ENCODE results near the gene WDFY4. TPM values are rescaled to one million over a fixed set of nuclear protein-coding genes. Genes with fewer than 3 reads are reported as not detected.

WDFY4 gene
- total RNA-seq, 4 donors from 2014 or later = 5.0 to 16.5 (median 8.8) TPM

GRCh38 chr10:48777110-48777509, 92.4 kb downstream of the WDFY4 start:
- no peaks in the 10 kb centered on the region for H3K9me3 ChIP-seq
- H3K27ac ChIP-seq = no peak overlapping the region
- TF ChIP-seq EP300 (IDR thresholded peaks at IDR 0.05) (no peak), POLR2A (IDR thresholded peaks at IDR 0.05) (no peak)
- TF ChIP-seq, protein P1, sequence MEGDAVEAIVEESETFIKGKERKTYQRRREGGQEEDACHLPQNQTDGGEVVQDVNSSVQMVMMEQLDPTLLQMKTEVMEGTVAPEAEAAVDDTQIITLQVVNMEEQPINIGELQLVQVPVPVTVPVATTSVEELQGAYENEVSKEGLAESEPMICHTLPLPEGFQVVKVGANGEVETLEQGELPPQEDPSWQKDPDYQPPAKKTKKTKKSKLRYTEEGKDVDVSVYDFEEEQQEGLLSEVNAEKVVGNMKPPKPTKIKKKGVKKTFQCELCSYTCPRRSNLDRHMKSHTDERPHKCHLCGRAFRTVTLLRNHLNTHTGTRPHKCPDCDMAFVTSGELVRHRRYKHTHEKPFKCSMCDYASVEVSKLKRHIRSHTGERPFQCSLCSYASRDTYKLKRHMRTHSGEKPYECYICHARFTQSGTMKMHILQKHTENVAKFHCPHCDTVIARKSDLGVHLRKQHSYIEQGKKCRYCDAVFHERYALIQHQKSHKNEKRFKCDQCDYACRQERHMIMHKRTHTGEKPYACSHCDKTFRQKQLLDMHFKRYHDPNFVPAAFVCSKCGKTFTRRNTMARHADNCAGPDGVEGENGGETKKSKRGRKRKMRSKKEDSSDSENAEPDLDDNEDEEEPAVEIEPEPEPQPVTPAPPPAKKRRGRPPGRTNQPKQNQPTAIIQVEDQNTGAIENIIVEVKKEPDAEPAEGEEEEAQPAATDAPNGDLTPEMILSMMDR (IDR thresholded peaks at IDR 0.05) = no peak
- H3K4me3 ChIP-seq = no peak overlapping the region
- 84 to 87% methylated on average over 3 of the region's 3 CpGs for WGBS, 2 donors
- no peaks in the 10 kb centered on the region for H3K27me3 ChIP-seq
- DNase-seq (ENCODE audit: low spot score in 2 of 2) = no peak
- H3K4me1 ChIP-seq = no peaks in the 10 kb centered on the region
- no peaks in the 10 kb centered on the region for H3K36me3 ChIP-seq

- H3K4me1 ChIP-seq = peaks cover 0 to 3% (median 0%) of the 10 kb centered on the region in 4 donors
- H3K27ac ChIP-seq = no peak overlapping the region
- 89 to 91% methylated on average over 11 to 12 of the region's 12 CpGs for WGBS, 2 donors
- no peaks in the 10 kb centered on the region for H3K27me3 ChIP-seq
- H3K9me3 ChIP-seq = no peaks in the 10 kb centered on the region
- H3K4me3 ChIP-seq = no peak overlapping the region
- H3K36me3 ChIP-seq = no peaks in the 10 kb centered on the region
- TF ChIP-seq, protein P1 (IDR thresholded peaks at IDR 0.05) = no peak
- TF ChIP-seq EP300 (IDR thresholded peaks at IDR 0.05) (no peak), POLR2A (IDR thresholded peaks at IDR 0.05) (no peak)
- DNase-seq (ENCODE audit: low spot score in 2 of 2) = no peak
Observed at GRCh38 chr10:48778193-48778857, 93.7 kb downstream of the WDFY4 start.

DNA sequence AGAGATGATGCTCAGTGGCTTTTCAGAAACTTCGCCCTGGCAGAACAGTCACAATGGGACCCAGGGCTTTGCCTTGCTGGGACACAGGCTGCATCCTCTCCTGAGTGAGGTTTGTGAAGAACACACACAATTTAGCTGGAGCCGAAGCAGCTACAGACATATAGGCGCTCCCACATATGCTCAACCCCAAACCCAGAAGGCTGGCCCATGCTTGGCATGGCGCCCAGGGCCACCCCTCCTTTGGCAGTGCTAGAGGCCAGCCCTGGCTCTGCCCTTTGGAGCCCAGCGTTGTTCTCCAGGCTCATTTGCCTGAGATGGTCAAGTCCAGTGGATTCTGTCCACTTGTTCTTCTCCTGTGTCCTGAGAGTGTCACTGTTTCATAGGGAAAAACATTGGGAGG, 94.4 kb downstream of the WDFY4 start:
- Histone ChIP-seq H3K27ac (no peak overlapping the region), H3K9me3 (no peaks in the 10 kb centered on the region), H3K4me1 (peaks cover 0 to 3% (median 0%) of the 10 kb centered on the region in 4 donors), H3K36me3 (no peaks in the 10 kb centered on the region), H3K27me3 (no peaks in the 10 kb centered on the region), H3K4me3 (no peak overlapping the region)
- no peak for TF ChIP-seq EP300 (IDR thresholded peaks at IDR 0.05)
- TF ChIP-seq, protein P1 (IDR thresholded peaks at IDR 0.05) = no peak
- no peak for TF ChIP-seq POLR2A (IDR thresholded peaks at IDR 0.05)
- WGBS, 2 donors = 78 to 82% methylated on average over 5 of the region's 5 CpGs
- DNase-seq (ENCODE audit: low spot score in 2 of 2) = no peak

DNA sequence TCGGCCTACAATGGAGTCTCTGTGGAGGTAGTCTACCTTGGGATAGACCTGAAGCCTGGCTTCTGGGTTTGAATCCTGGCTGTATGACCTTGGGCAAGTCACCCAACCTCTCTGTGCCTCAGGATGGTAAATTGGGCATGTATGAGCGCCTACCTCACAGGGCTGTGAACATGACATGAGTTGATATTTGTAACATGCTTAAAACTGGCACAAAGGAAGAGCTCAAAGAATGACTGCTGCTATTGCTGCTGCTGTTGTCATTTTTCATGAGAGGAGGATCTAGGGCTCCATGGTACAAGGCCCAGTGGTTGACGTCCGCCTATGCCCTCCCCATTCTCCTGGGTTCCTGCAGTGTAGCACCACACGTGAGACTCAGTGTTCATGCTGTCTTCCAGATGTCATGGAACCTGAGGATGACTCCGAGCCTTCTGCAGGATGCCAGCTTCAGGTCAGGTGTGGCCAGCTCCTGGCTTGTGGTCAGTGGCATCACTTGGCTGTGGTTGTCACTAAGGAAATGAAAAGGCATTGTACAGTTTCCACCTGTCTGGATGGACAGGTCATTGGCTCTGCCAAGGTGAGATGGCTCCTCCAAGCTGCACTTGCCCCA, 95.0 kb downstream of the WDFY4 start:
- Histone ChIP-seq H3K27ac (no peak overlapping the region), H3K4me1 (peaks cover 0 to 3% (median 0%) of the 10 kb centered on the region in 4 donors), H3K9me3 (no peaks in the 10 kb centered on the region), H3K27me3 (no peaks in the 10 kb centered on the region), H3K36me3 (no peaks in the 10 kb centered on the region), H3K4me3 (no peak overlapping the region)
- no peak for DNase-seq (ENCODE audit: low spot score in 2 of 2)
- WGBS, 2 donors = 81 to 97% methylated on average over 4 to 6 of the region's 6 CpGs
- TF ChIP-seq EP300 (IDR thresholded peaks at IDR 0.05) (no peak), POLR2A (IDR thresholded peaks at IDR 0.05) (no peak)
- TF ChIP-seq, protein P1 (IDR thresholded peaks at IDR 0.05) = no peak

DNA sequence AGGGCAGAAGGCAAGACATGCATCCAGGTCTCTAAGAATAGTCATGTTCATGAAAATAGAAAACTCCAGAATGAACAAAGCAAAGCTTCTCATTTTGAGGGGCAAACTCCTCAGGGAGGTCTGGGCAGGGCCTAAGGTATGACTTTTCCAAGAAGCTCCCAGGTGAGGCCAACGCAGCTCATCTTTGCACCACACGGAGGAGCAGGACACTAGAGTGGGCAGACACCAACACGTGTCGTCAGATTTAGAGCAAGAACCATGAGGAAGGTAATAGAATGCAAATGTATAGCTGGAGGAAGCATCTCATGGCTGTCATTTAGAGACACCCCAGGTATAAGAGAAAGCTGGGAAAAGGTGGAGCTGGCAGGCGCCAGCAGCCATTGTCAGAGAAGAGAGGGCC, 95.7 kb downstream of the WDFY4 start:
- Histone ChIP-seq H3K4me3 (no peak overlapping the region), H3K4me1 (peaks cover 0 to 3% (median 0%) of the 10 kb centered on the region in 4 donors), H3K36me3 (no peaks in the 10 kb centered on the region), H3K27ac (no peak overlapping the region), H3K9me3 (no peaks in the 10 kb centered on the region), H3K27me3 (no peaks in the 10 kb centered on the region)
- WGBS, 2 donors = 91 to 93% methylated on average over 5 of the region's 5 CpGs
- no peak for DNase-seq (ENCODE audit: low spot score in 2 of 2)
- TF ChIP-seq, protein P1 (IDR thresholded peaks at IDR 0.05) = no peak
- TF ChIP-seq EP300 (IDR thresholded peaks at IDR 0.05) = no peak
- TF ChIP-seq POLR2A (IDR thresholded peaks at IDR 0.05) = no peak
